ENCODE data around the gene ASTN1.

The ASTN1 gene

DNA sequence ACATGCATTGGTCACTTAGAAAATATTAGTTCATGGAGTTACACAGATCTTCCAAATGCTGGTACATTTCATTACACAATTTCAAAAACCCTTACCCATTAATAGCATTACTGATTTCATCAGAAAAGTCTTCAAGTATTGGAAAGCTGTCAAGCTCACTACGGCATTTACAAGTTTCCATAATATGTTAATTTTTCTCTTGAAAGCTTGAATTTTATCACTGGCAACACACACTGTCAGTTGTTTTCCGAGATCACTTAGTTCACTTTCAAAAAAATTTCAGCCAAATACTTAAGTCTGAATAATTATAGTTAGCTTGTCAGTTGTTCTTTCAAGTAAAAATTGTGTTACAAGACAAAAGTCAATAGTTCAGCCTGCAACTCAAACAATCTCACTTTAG is 18.0 kb downstream of the ASTN1 start:
- Histone ChIP-seq H3K36me3 (ENCODE audit: control insufficient read depth, low read depth, low read length) (no peaks in the 10 kb centered on the region), H3K27ac (ENCODE audit: low read length) (no peak overlapping the region), H3K9ac (ENCODE audit: low read length) (no peak overlapping the region), H3K4me3 (ENCODE audit: low read length) (no peak overlapping the region), H3K27me3 (ENCODE audit: control insufficient read depth, insufficient read depth, low read length) (no peaks in the 10 kb centered on the region), H3K4me1 (ENCODE audit: control insufficient read depth, low read depth, low read length) (peaks cover 12% of the 10 kb centered on the region), H3K9me3 (ENCODE audit: control insufficient read depth, low read depth, low read length) (no peaks in the 10 kb centered on the region)

- Histone ChIP-seq H3K4me3 (ENCODE audit: low read length) (no peak overlapping the region), H3K9me3 (ENCODE audit: control insufficient read depth, low read depth, low read length) (no peaks in the 10 kb centered on the region), H3K27me3 (ENCODE audit: control insufficient read depth, insufficient read depth, low read length) (no peaks in the 10 kb centered on the region), H3K4me1 (ENCODE audit: control insufficient read depth, low read depth, low read length) (peaks cover 12% of the 10 kb centered on the region), H3K27ac (ENCODE audit: low read length) (no peak overlapping the region), H3K9ac (ENCODE audit: low read length) (no peak overlapping the region), H3K36me3 (ENCODE audit: control insufficient read depth, low read depth, low read length) (no peaks in the 10 kb centered on the region)
These were observed 19.1 kb downstream of the ASTN1 start for GRCh38 chr1:177145106-177146070.

- peaks cover 12% of the 10 kb centered on the region for H3K4me1 ChIP-seq (ENCODE audit: control insufficient read depth, low read depth, low read length)
- no peak overlapping the region for H3K9ac ChIP-seq (ENCODE audit: low read length)
- no peak overlapping the region for H3K4me3 ChIP-seq (ENCODE audit: low read length)
- no peak overlapping the region for H3K27ac ChIP-seq (ENCODE audit: low read length)
- H3K36me3 ChIP-seq (ENCODE audit: control insufficient read depth, low read depth, low read length) = no peaks in the 10 kb centered on the region
- H3K27me3 ChIP-seq (ENCODE audit: control insufficient read depth, insufficient read depth, low read length) = no peaks in the 10 kb centered on the region
- H3K9me3 ChIP-seq (ENCODE audit: control insufficient read depth, low read depth, low read length) = no peaks in the 10 kb centered on the region
These were observed 21.7 kb downstream of the ASTN1 start for GRCh38 chr1:177142791-177143271.

- no peak overlapping the region for H3K27ac ChIP-seq (ENCODE audit: low read length)
- H3K27me3 ChIP-seq (ENCODE audit: control insufficient read depth, insufficient read depth, low read length) = no peaks in the 10 kb centered on the region
- no peaks in the 10 kb centered on the region for H3K9me3 ChIP-seq (ENCODE audit: control insufficient read depth, low read depth, low read length)
- H3K4me1 ChIP-seq (ENCODE audit: control insufficient read depth, low read depth, low read length) = peaks cover 12% of the 10 kb centered on the region
- no peaks in the 10 kb centered on the region for H3K36me3 ChIP-seq (ENCODE audit: control insufficient read depth, low read depth, low read length)
- H3K9ac ChIP-seq (ENCODE audit: low read length) = no peak overlapping the region
- H3K4me3 ChIP-seq (ENCODE audit: low read length) = no peak overlapping the region
These were observed 22.5 kb downstream of the ASTN1 start for GRCh38 chr1:177142010-177142409.

DNA sequence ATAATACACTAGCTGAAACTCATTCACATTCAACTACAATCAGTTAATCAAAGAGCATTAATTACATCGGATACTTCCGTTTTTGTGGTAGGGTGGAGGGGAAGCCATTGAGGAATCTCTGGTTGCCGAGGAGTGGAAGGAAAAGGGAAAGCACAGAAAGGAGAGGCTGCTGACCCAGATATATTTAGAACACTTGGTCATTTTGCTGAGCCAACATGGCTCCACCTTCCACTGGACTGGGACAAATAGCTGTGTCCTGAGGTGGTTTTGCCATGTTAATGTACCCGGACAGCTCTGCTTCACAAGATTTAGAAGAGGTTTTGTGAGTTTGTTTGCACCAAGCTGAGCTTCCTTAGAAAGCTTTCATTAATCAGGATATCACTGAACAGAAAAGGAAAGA is 26.2 kb downstream of the ASTN1 start:
- no peak overlapping the region for H3K9ac ChIP-seq (ENCODE audit: low read length)
- H3K27me3 ChIP-seq (ENCODE audit: control insufficient read depth, insufficient read depth, low read length) = no peaks in the 10 kb centered on the region
- H3K36me3 ChIP-seq (ENCODE audit: control insufficient read depth, low read depth, low read length) = no peaks in the 10 kb centered on the region
- H3K9me3 ChIP-seq (ENCODE audit: control insufficient read depth, low read depth, low read length) = no peaks in the 10 kb centered on the region
- H3K4me1 ChIP-seq (ENCODE audit: control insufficient read depth, low read depth, low read length) = peaks cover 12% of the 10 kb centered on the region
- no peak overlapping the region for H3K4me3 ChIP-seq (ENCODE audit: low read length)
- H3K27ac ChIP-seq (ENCODE audit: low read length) = no peak overlapping the region

- H3K9me3 ChIP-seq (ENCODE audit: control insufficient read depth, low read depth, low read length) = no peaks in the 10 kb centered on the region
- H3K36me3 ChIP-seq (ENCODE audit: control insufficient read depth, low read depth, low read length) = no peaks in the 10 kb centered on the region
- H3K27ac ChIP-seq (ENCODE audit: low read length) = no peak overlapping the region
- H3K4me3 ChIP-seq (ENCODE audit: low read length) = no peak overlapping the region
- peaks cover 6% of the 10 kb centered on the region for H3K4me1 ChIP-seq (ENCODE audit: control insufficient read depth, low read depth, low read length)
- no peaks in the 10 kb centered on the region for H3K27me3 ChIP-seq (ENCODE audit: control insufficient read depth, insufficient read depth, low read length)
- H3K9ac ChIP-seq (ENCODE audit: low read length) = no peak overlapping the region
These were observed 26.7 kb downstream of the ASTN1 start for GRCh38 chr1:177137814-177138213.

GRCh38 chr1:177135250-177135649 is 29.3 kb downstream of the ASTN1 start:
- H3K27ac ChIP-seq (ENCODE audit: low read length) = no peak overlapping the region
- H3K36me3 ChIP-seq (ENCODE audit: control insufficient read depth, low read depth, low read length) = no peaks in the 10 kb centered on the region
- H3K9me3 ChIP-seq (ENCODE audit: control insufficient read depth, low read depth, low read length) = no peaks in the 10 kb centered on the region
- H3K4me3 ChIP-seq (ENCODE audit: low read length) = no peak overlapping the region
- H3K4me1 ChIP-seq (ENCODE audit: control insufficient read depth, low read depth, low read length) = peaks cover 5% of the 10 kb centered on the region
- H3K9ac ChIP-seq (ENCODE audit: low read length) = no peak overlapping the region
- H3K27me3 ChIP-seq (ENCODE audit: control insufficient read depth, insufficient read depth, low read length) = no peaks in the 10 kb centered on the region

- Histone ChIP-seq H3K27me3 (ENCODE audit: control insufficient read depth, insufficient read depth, low read length) (no peaks in the 10 kb centered on the region), H3K9ac (ENCODE audit: low read length) (no peak overlapping the region), H3K27ac (ENCODE audit: low read length) (no peak overlapping the region), H3K36me3 (ENCODE audit: control insufficient read depth, low read depth, low read length) (no peaks in the 10 kb centered on the region), H3K4me3 (ENCODE audit: low read length) (no peak overlapping the region), H3K9me3 (ENCODE audit: control insufficient read depth, low read depth, low read length) (no peaks in the 10 kb centered on the region), H3K4me1 (ENCODE audit: control insufficient read depth, low read depth, low read length) (peaks cover 5% of the 10 kb centered on the region)
These were observed 30.5 kb downstream of the ASTN1 start for GRCh38 chr1:177133977-177134538.

- H3K4me3 ChIP-seq (ENCODE audit: low read length) = no peak overlapping the region
- H3K9ac ChIP-seq (ENCODE audit: low read length) = no peak overlapping the region
- H3K27ac ChIP-seq (ENCODE audit: low read length) = no peak overlapping the region
- peaks cover 5% of the 10 kb centered on the region for H3K4me1 ChIP-seq (ENCODE audit: control insufficient read depth, low read depth, low read length)
- no peaks in the 10 kb centered on the region for H3K36me3 ChIP-seq (ENCODE audit: control insufficient read depth, low read depth, low read length)
- no peaks in the 10 kb centered on the region for H3K9me3 ChIP-seq (ENCODE audit: control insufficient read depth, low read depth, low read length)
- no peaks in the 10 kb centered on the region for H3K27me3 ChIP-seq (ENCODE audit: control insufficient read depth, insufficient read depth, low read length)
These were observed 32.4 kb downstream of the ASTN1 start for GRCh38 chr1:177132141-177132540.

- no peaks in the 10 kb centered on the region for H3K9me3 ChIP-seq (ENCODE audit: control insufficient read depth, low read depth, low read length)
- no peaks in the 10 kb centered on the region for H3K36me3 ChIP-seq (ENCODE audit: control insufficient read depth, low read depth, low read length)
- no peaks in the 10 kb centered on the region for H3K27me3 ChIP-seq (ENCODE audit: control insufficient read depth, insufficient read depth, low read length)
- H3K4me3 ChIP-seq (ENCODE audit: low read length) = no peak overlapping the region
- H3K9ac ChIP-seq (ENCODE audit: low read length) = no peak overlapping the region
- H3K4me1 ChIP-seq (ENCODE audit: control insufficient read depth, low read depth, low read length) = peaks cover 5% of the 10 kb centered on the region
- no peak overlapping the region for H3K27ac ChIP-seq (ENCODE audit: low read length)
These were observed 32.8 kb downstream of the ASTN1 start for GRCh38 chr1:177131723-177132122.

DNA sequence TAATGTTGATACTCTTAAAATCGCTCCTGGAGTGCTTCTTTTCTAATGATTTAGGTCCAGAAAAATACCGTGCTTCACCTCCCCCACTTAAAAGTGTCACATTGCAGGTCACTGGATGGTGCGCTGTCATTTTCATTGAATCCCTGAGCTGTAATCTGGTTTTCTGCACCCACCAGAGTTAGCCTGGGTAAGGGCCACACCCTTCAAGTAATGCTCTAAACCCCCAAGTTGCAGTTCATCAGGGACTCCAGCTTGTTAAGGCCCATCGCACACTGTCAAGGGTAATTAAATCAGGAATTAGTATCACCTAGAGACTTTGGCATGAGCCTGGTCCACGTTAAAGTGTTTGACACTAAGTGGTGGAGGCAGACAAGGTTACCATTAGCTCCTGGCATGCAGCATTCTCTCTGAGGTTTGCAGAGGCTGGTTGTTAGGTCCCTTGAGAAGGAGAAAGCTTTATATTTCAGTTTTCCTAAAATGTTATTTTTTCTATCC is 34.0 kb downstream of the ASTN1 start:
- Histone ChIP-seq H3K4me1 (ENCODE audit: control insufficient read depth, low read depth, low read length) (peaks cover 5% of the 10 kb centered on the region), H3K4me3 (ENCODE audit: low read length) (no peak overlapping the region), H3K36me3 (ENCODE audit: control insufficient read depth, low read depth, low read length) (no peaks in the 10 kb centered on the region), H3K9me3 (ENCODE audit: control insufficient read depth, low read depth, low read length) (no peaks in the 10 kb centered on the region), H3K9ac (ENCODE audit: low read length) (no peak overlapping the region), H3K27me3 (ENCODE audit: control insufficient read depth, insufficient read depth, low read length) (no peaks in the 10 kb centered on the region), H3K27ac (ENCODE audit: low read length) (no peak overlapping the region)
